NCI-H2196 treated with DMSO at 0.1 percent for 48 hours (cell line): ENCODE data around the gene RENBP.
"Not testable (repeated sequence)": the region's sequence is repeated elsewhere in the genome, so short reads cannot be mapped to it uniquely, and the experiment has no call there.

Source experiments
- DNase-seq: peaks from one replicate; lab custom pipeline; 2025; ENCODE audit not compliant: unreplicated experiment; lab: John Stamatoyannopoulos, UW

Gene RENBP

GRCh38 chrX:153944140-153944799 lies at the start of gene RENBP:
Gene RENBP (minus strand): TSS chrX:153944643. CDS start chrX:153944610, 33 bp downstream.
- no peak for DNase-seq

DNA sequence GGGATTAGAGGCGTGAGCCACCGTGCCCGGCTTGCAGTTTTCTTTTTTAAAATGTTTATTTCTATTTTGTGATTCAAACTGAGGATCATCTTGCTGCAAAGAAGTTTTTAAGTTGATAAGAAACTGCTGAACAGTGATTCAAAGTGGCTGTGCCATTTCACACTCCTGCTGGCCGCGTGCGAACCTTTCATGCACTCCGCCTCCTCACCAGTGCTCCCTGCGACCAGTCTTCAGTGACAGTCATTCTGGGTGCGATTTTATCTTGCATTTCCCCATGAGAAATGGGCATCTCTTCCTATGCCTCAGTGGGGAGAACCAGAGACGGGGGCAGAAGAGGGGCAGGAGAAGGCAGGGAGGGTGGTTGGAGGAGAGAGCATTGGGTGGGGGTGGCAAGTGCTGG lies 49.5 kb upstream of the RENBP start:
- DNase-seq, result no peak

GRCh38 chrX:153993079-153993478 lies 48.6 kb upstream of the RENBP start:
- no peak for DNase-seq

DNA sequence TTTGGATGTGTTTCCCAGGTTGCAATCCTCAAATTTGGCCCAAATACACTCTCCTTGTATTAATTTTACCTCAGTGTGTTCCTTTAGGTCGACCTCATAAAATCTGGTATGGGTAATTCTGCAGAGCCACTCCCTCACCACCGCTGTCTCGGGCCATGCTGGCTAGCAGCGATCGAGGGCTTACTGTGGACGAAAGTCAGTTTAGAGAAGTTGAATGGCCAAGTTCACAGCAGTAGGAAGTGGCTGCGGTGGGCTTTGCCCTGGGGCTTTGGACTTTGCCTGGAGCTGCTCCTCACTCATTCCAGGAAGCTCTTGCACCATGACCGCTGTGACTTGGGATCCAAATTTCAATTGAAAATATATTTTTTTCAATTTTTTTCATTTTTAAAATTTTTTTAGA lies 47.7 kb upstream of the RENBP start:
- DNase-seq, result no peak

GRCh38 chrX:153991013-153991580 lies 46.7 kb upstream of the RENBP start:
- DNase-seq, result no peak

- DNase-seq, result no peak
These were observed 45.7 kb upstream of the RENBP start for GRCh38 chrX:153989973-153990655.

- no peak for DNase-seq
These were observed 44.0 kb upstream of the RENBP start for GRCh38 chrX:153988493-153988892.

GRCh38 chrX:153984351-153985178 lies 40.1 kb upstream of the RENBP start:
- DNase-seq, result no peak

DNA sequence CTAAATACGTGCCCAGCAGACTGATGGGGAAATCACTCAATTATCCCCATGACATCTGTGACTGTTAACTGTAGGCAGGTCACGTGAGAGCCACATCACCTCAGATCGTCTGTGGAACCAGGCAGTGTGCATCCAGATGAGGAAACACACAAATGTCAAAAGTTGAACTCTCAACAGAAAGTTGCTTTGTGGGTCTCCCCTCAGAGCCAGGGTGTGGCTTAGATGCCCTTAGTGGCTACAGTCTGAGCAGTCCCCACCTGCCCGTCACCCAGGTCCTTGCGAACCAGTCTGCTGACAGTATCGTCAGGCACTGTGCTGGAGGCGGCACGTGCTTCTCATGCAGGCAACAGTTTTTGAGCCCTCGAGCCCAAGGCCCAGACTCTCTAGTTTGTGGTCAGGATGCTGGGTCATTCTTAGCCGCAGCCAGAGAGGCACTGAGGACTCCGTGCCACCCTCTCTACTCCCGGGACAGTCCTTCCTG lies 38.9 kb upstream of the RENBP start:
- DNase-seq, result no peak

DNA sequence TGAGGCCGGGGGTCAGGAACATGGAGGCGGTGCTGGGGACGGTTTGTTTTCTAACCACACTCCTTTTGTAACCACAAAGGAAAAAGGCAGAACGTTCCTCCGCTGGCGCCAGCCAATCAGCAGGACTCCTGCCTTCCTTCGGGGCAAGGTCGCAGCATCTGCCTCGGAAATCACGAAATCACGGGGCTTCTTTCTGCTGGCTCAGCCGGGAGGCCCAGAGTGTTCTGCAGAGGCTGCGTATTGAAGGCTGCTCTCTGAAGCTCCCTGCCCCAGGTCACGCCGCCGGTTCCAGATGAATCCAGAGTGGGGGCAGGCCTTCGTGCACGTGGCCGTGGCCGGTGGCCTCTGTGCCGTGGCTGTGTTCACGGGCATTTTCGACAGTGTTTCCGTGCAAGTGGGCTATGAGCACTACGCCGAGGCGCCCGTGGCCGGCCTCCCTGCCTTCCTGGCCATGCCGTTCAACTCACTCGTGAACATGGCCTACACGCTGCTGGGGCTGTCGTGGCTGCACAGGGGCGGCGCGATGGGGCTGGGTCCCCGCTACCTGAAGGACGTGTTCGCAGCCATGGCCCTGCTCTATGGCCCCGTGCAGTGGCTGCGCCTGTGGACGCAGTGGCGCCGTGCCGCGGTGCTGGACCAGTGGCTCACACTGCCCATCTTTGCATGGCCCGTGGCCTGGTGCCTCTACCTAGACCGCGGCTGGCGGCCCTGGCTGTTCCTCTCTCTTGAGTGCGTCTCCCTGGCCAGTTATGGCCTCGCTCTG lies 37.5 kb upstream of the RENBP start:
- DNase-seq, result no peak

DNA sequence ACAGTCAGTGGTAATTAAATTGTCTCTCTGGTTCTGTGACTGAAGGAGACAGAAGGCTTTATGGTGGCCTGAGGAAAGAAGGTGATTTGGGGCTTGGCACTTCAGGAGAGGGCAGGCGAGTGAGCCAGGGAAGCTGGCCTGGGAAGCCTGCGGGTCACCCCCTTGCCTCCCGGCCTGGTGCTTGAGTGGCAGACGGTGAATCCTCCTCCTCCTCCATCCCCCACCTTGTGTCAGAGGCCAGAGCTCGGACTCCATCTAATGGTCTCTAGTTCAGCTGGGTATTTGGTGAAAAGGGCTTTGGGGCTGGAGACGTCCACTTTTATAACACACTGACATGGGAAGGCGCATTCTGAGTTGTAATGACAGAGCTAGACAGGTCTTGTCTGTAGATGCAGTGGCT lies 36.8 kb upstream of the RENBP start:
- DNase-seq, result no peak

DNA sequence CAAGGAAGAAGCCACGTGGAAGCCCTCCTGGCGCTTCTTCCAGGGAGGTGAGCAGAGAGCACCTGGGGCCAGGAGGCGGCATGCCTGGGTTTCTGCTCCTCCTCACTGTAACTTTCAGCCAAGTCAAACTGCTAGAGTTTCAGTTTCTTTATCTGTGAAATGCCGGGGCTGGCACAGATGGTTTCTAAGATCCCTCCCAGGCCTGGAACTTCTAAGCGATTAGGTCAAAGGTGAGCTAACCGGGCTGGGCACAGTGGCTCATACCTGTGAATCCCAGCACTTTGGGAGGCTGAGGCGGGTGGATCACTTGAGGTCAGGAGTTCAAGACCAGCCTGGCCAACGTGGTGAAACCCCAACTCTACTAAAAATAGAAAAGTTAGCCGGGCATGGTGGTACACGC lies 36.0 kb upstream of the RENBP start:
- DNase-seq, result not testable (repeated sequence)

DNA sequence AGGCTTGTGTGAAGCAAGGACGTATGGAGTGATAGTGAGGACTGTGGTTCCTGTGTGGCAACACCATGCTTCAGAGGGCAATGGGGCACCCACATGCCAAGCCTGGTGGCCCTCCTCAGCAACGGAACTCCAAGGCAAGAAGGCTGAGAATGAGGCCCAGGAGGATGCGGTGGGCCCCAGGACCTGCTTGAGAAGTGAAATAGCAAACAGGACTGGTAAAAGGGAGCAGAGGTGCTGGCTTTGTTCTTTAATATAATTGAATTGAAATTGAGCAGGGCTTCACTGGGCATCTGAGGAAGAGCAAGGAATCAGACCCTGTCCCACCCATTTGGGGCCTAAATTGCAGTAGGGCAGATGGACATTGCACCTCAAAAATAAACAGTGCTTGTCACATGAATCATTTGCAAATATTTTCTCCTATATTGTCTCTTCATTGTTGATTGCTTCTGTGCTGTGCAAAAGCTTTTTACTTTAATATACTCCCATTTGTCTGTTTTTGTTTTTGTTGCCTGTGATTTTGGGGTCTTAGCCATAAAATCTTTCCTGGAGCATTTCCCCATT lies 30.4 kb upstream of the RENBP start:
- DNase-seq, result no peak

DNA sequence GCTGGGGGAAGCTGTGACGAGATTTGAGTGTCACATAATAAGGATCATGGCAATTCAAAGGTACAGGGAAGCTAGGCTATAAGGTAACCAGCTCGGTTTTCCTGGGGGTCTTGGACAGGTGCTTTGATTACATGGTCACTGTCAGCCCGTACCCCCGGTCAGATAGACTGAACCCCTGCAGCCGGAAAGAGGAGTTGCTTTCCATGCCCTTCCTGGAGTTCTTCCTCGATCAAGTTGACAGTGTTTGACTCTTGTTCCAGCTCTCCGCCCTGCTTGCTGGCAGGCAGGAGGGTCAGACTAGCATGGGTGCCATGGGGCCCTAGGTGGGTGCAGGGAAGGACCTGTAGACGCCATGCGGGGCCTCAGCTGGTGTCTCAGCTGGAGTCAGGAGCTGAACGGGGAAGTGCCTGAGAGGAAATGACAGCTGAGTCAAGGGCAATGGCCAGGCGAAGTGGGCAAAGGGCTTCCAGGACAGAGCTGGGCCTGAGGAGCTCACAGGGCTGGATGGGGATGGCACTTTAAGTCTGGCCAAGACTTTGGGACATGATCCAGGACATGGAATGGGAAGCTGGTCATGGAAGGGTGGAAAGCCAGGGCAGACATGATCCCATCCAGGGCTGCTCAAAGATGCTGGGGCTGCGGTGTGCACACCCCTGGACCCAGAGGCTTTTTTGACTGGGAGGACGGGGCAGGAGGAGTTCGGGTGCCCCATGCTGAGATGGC lies 29.7 kb upstream of the RENBP start:
- DNase-seq, result no peak

GRCh38 chrX:153973127-153974002 lies 28.9 kb upstream of the RENBP start:
- no peak for DNase-seq

DNA sequence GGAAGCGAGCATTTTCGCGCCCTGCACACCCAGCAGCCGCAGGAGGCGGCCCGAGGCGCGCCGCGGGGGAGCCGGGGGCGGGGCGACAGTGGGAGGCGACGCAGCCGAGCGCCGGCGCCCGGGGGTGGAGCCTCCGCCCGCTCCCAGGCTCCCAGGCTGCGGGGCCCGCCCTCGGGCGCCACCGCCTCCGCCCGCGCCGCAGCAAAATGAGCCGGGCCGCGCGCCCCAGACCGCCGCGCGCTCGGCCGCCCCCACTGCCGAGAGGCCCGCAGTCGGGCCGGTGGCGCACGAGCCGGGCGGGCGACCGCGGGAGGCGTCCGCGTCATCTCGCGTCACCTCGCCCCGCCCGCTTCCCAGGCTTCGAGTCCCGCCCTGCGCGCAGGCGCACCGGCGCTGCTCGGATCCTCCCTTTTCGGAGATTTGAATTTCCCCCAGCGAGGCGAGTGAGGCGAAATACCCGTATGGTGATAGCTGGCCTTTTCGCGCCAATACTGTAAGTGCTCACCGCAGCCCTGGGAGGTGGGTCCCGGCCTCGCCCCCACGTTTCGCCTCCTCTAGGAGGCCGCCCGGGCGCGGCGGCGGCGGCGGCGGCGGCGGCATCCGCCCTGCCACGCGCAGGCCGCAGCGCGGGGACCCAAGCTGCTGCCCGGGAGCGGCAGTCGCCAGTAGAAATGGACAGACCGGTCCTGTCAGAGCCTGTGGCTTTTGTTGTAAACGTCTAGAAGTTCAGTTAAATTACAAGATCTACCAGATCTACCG lies 28.1 kb upstream of the RENBP start, which contains the start of gene TMEM187:
Gene TMEM187, plus strand, starts transcription at position 387 of the 759 bp plus-strand sequence. CDS start 9,309 bp downstream, outside the sequence.
- peak; percentile 58 for DNase-seq

- DNase-seq, result peak; percentile 55
These were observed 27.3 kb upstream of the RENBP start, which contains the start of gene HCFC1 for GRCh38 chrX:153971450-153972367. Gene HCFC1 (minus strand): TSS chrX:153971818. CDS start chrX:153970840, 978 bp downstream.
